ENCODE results near the gene HIRIP3. TPM values are rescaled to one million over a fixed set of nuclear protein-coding genes. Genes with fewer than 3 reads are reported as not detected.

HIRIP3 gene
- total and polyA plus RNA-seq, 2 of the 4 experiments (the other 2 are of a cell fraction): 5.0 to 10.5 TPM

DNA sequence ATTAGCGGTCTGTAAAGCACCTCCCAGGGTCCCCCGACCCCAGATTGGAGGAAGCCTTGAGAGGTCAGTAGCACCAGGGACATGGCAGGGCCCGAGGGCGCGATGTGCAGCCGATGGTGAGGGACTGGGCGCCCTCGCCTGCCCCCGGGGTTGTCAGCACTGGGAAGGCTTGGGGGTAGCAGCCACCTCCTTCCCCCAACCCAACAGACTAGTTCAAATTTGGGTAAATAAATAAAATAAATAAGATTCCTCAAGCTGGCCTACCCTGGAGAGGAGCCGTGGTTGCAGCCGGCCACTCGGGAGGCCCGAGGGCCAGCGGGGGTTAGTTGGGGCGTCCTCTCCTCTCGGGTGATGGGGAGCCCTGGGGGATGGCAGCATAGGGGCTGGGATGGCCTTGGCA, 29.0 kb upstream of the HIRIP3 start:
- Histone ChIP-seq H2BK15ac (ENCODE audit: low read depth, low read length) (no peak overlapping the region), H3K4ac (ENCODE audit: low read depth, low read length) (no peak overlapping the region), H3K56ac (ENCODE audit: extremely low read depth, insufficient read depth, low read length) (no peak overlapping the region), H2BK20ac (ENCODE audit: low read depth, low read length) (no peak overlapping the region), H3K4me3 (ENCODE audit: insufficient read depth, low read depth, low read length) (no peak overlapping the region), H4K91ac (ENCODE audit: insufficient read depth, low read depth, low read length) (no peak overlapping the region), H4K20me1 (ENCODE audit: insufficient read depth, low read length) (0 out of 2 replicates have a peak, but pooled peaks cover 9% of the 10 kb centered on the region), H2AK5ac (ENCODE audit: low read depth, low read length) (no peak overlapping the region), H4K5ac (ENCODE audit: low read depth, low read length) (no peak overlapping the region), H3K36me3 (ENCODE audit: control insufficient read depth, insufficient read depth, low read length) (no peaks in the 10 kb centered on the region), H3K14ac (replicated peaks; ENCODE audit: low read depth, low read length) (no peak overlapping the region), H3K18ac (ENCODE audit: low read depth, low read length) (no peak overlapping the region), H4K8ac (ENCODE audit: low read depth in 2 of 2, low read length in 2 of 2) (no peak overlapping the region), H2BK5ac (ENCODE audit: low read depth, low read length, poor library complexity, severe bottlenecking) (no peak overlapping the region), H2AFZ (replicated peaks; ENCODE audit: low read length, poor library complexity) (no peak overlapping the region), H3K27ac (ENCODE audit: insufficient read depth, low read length) (no peak overlapping the region), H3K23ac (ENCODE audit: low read depth, low read length) (no peak overlapping the region), H2AK9ac (replicated peaks; ENCODE audit: low read depth, low read length, poor library complexity) (no peak overlapping the region), H3K27me3 (ENCODE audit: control insufficient read depth, insufficient read depth, low read length) (peaks cover 51% of the 10 kb centered on the region), H3K9ac (ENCODE audit: low read depth, low read length) (no peak overlapping the region), H3K9me3 (ENCODE audit: control insufficient read depth, insufficient read depth, low read length) (no peaks in the 10 kb centered on the region), H2BK120ac (ENCODE audit: low read depth, low read length) (no peak overlapping the region), H3K79me1 (ENCODE audit: low read depth in 1 of 2, low read length in 2 of 2) (no peaks in the 10 kb centered on the region), H3K4me1 (ENCODE audit: control insufficient read depth, insufficient read depth, low read length) (no peaks in the 10 kb centered on the region), H3K4me2 (ENCODE audit: low read depth, low read length) (no peak overlapping the region), H3K9me1 (ENCODE audit: insufficient read depth, low read length) (no peaks in the 10 kb centered on the region)
- POLR2A ChIA-PET (ENCODE audit: unreplicated experiment): no interaction called here
- DNase-seq (no peak), ATAC-seq (ENCODE audit: low read depth) (no peak)
- 69% methylated on average over 3 of the region's 16 CpGs; no CpG with 5 or more reads in 1 of the 2 experiments for WGBS, 2 experiments (ENCODE audit: extremely low coverage in 2 of 2, insufficient read length in 1 of 2)
- no peak for TF ChIP-seq SMC3 (IDR thresholded peaks at IDR 0.05; ENCODE audit: low read depth, low read length)
- CTCF ChIA-PET: no interaction called here
- BruUV-seq (replicated peaks): no TSS peak
- intact Hi-C loops (cut with micrococcal nuclease): loop anchor here (5.0 kb wide), 1 partner anchor 207 kb away; the partner anchor contains the start of gene PAGR1
- dilution Hi-C loops (cut with HindIII; ENCODE audit: low sequenced_read_pairs, unreplicated experiment): no loop called here
- in situ Hi-C loops (cut with MboI; ENCODE audit: low sequenced_read_pairs): loop anchor here (10.0 kb wide), 1 partner anchor 330 kb away; no protein-coding TSS in a partner anchor
